Measurements from ENCODE around the gene ST3GAL4.
"Not testable (repeated sequence)": the region's sequence is repeated elsewhere in the genome, so short reads cannot be mapped to it uniquely, and the experiment has no call there.

ST3GAL4 gene

DNA sequence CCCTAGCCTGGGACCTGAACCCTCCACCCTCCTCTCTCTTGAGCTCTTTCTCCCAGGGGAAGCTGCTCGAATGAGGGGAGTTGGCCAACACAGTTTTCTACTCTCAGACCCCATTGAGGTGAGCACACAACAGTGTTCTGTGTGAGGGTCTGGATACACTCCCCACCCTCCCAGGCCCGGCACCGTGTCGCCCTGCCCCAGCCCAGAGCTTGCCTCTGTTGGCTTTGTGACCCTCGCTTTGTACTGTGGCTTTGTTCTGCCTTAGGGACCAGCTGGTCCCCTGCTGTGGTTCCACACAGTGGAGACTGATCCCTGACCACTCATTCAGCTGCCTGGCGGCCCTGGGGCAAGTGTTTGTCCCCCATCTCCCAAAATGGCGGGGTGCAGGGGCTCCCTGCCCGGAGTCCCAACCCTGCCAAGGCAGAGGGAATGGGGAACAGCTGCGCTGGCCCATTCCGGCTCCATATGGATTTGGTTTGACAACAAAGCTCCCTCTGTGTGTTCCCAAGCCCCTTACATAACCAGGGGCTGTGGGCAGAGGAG, 8.3 kb downstream of the ST3GAL4 start:
- no peak for DNase-seq (ENCODE audit: extremely low read depth, low read depth)
- no peak overlapping the region for H3K4me3 ChIP-seq (replicated peaks; ENCODE audit: low read depth, low read length)

DNA sequence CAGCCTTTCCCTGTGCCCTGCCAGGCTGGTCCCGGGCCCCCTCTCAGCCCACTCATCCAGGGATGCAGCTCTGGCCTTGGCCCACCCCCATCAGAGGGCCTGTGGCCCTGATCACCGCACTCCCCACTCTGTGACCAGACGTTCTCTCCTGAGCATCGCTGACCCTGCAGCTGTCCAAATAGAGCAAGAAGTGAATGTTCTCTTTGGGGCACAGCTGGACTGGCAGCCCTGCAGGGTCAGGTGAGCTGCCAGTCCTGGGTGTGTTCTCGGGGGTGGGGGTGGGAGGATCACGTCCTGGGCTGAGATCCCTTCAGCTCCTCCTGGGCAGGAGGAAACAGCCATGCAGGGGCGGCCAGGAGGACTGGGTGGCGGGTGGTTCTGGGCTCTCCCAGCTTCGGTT, 9.2 kb downstream of the ST3GAL4 start:
- DNase-seq (ENCODE audit: extremely low read depth, low read depth); H3K4me3 ChIP-seq (replicated peaks; ENCODE audit: low read depth, low read length): not testable (repeated sequence)

More for the DNA sequence above, 8.3 kb downstream of the ST3GAL4 start:
- TF ChIP-seq, protein P1, sequence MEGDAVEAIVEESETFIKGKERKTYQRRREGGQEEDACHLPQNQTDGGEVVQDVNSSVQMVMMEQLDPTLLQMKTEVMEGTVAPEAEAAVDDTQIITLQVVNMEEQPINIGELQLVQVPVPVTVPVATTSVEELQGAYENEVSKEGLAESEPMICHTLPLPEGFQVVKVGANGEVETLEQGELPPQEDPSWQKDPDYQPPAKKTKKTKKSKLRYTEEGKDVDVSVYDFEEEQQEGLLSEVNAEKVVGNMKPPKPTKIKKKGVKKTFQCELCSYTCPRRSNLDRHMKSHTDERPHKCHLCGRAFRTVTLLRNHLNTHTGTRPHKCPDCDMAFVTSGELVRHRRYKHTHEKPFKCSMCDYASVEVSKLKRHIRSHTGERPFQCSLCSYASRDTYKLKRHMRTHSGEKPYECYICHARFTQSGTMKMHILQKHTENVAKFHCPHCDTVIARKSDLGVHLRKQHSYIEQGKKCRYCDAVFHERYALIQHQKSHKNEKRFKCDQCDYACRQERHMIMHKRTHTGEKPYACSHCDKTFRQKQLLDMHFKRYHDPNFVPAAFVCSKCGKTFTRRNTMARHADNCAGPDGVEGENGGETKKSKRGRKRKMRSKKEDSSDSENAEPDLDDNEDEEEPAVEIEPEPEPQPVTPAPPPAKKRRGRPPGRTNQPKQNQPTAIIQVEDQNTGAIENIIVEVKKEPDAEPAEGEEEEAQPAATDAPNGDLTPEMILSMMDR (IDR thresholded peaks at IDR 0.05; ENCODE audit: low read depth, low read length, missing control alignments) = no peak

DNA sequence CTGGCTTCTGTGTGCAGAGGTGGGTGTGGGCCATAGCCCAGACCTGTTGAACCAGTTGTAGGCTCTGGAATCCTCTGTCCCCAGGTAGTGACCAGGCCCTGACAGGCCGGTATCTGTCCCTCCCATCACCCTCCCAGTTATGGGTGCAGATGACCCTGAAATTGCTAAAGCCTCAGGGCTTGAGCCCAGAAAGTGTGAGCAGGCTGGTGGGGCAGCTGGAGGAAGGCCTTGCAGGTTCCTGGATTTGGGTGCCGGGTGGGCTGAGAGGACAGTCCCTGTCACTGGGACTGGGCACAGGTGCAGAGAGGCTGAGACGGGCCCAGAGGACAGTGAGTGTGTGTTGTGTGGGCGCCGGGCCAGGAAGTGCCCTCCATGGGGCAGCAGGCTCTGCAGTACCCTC, 10.0 kb downstream of the ST3GAL4 start:
- not testable (repeated sequence) for DNase-seq (ENCODE audit: extremely low read depth, low read depth); H3K4me3 ChIP-seq (replicated peaks; ENCODE audit: low read depth, low read length)

DNA sequence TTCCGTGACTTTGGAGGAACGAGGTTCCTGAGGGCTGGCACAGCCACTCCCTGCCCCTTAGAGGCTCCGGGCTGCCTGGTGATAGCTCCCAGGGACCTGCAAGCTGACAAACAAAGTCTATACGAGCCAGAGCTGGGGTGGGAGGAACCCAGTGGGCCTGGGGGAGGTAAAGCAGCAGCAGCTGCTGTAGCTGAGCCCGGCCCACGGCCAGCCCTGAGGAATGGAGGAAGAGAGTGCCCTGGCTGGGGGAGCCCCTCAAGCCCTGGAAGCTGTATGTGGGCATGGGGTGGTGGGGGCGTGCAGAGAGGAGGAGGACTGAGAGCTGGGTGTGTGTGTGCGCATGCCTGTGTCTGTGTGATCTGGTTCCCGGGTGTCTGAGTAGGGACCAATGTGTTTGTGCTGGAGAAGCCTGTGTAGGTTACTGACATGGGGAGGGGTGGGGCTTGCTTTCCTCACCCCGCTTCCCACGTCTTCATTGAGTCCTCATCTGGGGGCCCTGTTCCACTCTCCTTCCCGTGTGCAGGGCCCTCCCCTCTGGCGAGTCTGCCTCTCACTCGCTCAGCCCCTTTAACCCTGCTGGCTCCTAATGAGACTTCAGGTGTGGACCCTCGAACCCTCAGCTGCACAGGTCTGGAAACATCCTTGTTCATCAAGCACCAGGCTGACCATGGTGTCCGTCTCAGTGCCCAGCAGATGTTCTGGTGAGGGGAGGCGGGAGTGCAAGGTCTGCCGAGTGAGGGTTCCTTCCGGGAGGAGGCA, 10.8 kb downstream of the ST3GAL4 start:
- no peak for DNase-seq (ENCODE audit: extremely low read depth, low read depth)
- H3K4me3 ChIP-seq (replicated peaks; ENCODE audit: low read depth, low read length) = no peak overlapping the region
- TF ChIP-seq, protein P1 (IDR thresholded peaks at IDR 0.05; ENCODE audit: low read depth, low read length, missing control alignments) = no peak

DNA sequence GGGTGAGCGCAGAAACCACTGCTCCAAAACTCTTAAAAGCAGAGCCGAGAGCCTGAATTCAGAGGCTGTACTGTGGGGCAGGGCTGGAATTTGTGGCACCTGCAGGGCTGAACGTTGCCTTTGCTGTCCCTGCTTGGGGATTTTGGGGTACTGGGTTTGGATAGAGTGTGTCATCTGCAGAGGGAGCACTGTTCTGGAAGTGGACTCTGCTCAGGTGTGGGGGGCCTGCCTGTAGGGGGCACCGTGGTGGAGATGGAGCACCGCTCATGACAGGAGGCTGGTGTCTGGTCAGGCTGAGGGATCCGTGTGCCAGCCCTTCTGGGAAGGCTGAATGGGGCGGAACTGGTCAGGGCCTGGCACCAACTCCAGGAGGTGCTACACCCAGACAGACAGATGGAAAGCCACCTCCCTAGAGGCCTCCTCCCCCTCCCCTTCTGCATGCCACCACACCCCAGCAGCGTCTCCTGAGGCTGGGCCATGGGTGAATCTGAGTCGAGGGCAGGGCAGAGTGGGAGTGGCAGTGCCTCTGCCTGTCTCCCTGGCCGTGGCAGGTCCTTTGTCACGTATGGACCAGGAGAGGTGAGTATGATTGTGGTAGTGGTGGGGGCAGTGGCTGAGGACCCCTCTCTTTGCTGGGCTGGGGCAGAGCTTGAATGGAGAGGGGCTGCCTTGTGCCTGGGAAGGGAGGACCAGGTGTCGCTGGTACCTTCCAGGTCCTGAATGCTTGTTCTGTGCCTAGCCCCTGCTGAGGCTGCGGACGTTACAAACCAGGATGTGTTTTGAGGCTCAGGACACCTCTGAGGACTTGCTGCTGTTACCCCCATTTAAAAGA, 11.6 kb downstream of the ST3GAL4 start:
- not testable (repeated sequence) for DNase-seq (ENCODE audit: extremely low read depth, low read depth)

DNA sequence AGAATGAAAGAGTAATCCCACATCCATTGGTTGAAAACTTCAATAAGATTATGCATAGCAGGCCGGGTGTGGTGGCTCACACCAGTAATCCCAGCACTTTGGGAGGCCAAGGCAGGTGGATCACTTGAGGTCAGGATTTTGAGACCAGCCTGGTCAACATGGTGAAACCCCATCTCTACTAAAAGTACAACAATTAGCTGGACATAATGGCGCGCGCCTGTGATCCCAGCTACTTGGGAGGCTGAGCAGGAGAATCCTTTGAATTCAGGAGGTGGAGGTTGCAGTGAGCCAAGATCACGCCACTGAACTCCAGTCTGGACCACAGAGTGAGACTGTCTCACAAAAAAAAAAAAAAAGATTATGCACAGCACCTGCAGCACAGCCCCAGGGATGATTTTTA, 12.3 kb downstream of the ST3GAL4 start:
- not testable (repeated sequence) for H3K4me3 ChIP-seq (replicated peaks; ENCODE audit: low read depth, low read length); DNase-seq (ENCODE audit: extremely low read depth, low read depth)

More for the DNA sequence above, 11.6 kb downstream of the ST3GAL4 start:
- not testable (repeated sequence) for H3K4me3 ChIP-seq (replicated peaks; ENCODE audit: low read depth, low read length)

DNA sequence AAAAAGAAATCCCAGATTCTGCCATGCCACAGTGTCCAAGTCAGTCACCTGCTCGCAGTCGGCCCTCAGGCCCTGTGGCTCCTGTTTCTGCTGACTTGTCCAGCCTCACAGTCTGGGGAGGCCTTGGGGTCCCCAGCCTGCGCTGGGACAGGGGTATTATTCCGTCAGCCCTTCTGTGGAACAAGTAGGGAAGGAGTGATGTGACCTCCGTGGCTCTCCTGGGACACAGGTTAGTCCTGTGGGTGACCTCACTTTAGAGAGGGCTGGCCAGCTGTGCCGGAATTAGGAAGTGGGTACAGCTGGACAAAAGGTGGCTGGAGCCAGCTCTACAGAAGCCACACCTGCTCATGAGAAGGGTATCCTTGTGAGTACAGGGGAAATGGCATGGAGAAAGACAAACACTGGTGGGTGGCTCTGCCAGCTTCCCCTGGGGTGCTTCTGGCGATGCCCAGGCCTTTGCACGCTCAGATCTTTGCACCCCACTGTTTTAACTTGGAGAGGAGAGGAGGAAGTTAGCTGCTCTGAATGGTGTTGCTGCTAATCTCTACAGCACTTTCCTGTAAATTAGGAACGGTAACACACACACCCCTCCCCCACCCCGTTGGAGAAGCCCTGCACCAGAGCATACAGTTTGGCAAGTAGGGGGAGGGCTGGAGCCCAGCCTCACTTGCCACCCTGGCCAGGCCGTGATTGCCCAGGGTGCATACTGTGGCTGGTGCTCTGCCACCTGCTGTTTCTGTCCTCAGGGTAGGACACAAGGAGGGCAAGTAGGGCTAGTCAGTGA, 13.0 kb downstream of the ST3GAL4 start:
- not testable (repeated sequence) for DNase-seq (ENCODE audit: extremely low read depth, low read depth); H3K4me3 ChIP-seq (replicated peaks; ENCODE audit: low read depth, low read length)

DNA sequence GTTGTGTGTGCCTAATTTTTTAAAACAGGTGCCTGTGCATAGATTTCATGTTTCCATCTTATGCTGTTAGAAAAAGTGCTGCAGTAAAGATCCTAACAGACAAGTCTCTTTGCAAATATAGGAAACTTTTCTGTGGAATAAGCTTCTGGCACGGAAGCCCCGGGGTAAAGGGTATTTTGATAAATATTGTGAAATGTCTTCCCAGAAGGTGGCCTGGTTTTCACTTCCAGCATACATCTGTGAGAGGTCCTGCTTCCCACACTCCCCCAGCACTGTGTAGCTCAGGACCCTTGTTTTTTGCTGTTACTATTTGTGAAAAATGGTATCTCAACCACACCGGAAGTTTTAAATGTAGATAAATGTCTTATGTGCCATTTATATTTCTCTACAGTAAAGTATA, 14.5 kb downstream of the ST3GAL4 start:
- H3K4me3 ChIP-seq (replicated peaks; ENCODE audit: low read depth, low read length) = no peak overlapping the region
- no peak for DNase-seq (ENCODE audit: extremely low read depth, low read depth)
- TF ChIP-seq, protein P1 (IDR thresholded peaks at IDR 0.05; ENCODE audit: low read depth, low read length, missing control alignments) = no peak

DNA sequence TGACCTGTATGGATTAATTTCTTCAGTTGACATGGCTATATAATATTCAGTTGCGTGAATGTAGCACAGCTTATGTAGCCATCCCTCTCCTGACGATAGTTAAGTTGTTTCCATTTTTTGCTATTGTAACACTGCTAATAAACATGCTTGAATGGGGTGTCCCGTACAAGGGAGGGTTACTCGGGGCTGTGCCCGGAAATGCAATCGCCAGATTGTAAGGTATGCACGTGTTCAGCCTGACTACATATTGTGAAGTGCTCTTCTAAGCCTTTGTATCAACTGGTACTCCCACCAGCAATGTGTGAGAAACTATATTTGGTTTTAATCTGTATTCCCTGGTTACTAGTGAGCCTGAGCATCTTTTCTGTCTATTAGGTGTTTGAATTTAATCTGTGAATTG, 16.1 kb downstream of the ST3GAL4 start:
- no peak overlapping the region for H3K4me3 ChIP-seq (replicated peaks; ENCODE audit: low read depth, low read length)
- TF ChIP-seq, protein P1 (IDR thresholded peaks at IDR 0.05; ENCODE audit: low read depth, low read length, missing control alignments) = no peak
- DNase-seq (ENCODE audit: extremely low read depth, low read depth) = no peak

DNA sequence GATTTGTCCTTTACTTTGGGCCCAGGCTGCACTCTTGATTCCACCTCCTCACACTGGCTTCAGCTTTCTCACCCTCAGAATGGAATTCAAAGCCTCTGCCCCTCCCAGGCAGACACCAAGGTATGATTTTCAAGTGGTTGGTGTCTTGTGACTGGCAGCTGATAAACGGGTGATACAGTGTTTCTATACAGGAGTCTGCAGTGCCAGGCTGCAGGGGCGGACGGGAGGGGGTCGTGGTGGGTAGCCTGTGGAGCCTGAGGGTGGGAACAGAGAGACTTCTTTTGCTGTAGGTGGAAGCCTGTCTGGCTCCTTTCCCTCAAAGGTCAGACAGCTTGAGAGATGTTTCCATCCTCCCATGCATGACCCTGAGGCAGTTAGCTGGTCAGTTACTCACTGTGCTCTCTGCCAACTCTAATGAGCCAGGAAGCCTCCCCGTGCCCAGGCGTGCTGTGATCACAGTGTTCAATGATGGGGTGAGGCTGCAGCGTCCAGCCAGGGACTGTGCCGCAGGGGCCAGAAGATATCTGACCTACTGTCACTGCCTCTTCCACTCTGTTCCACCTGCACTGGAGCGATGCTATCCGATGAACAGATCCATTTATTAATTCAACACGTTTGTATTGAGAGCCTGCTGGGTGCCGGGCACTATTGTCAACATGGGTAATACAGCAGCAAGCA, 18.0 kb downstream of the ST3GAL4 start:
- not testable (repeated sequence) for DNase-seq (ENCODE audit: extremely low read depth, low read depth)

DNA sequence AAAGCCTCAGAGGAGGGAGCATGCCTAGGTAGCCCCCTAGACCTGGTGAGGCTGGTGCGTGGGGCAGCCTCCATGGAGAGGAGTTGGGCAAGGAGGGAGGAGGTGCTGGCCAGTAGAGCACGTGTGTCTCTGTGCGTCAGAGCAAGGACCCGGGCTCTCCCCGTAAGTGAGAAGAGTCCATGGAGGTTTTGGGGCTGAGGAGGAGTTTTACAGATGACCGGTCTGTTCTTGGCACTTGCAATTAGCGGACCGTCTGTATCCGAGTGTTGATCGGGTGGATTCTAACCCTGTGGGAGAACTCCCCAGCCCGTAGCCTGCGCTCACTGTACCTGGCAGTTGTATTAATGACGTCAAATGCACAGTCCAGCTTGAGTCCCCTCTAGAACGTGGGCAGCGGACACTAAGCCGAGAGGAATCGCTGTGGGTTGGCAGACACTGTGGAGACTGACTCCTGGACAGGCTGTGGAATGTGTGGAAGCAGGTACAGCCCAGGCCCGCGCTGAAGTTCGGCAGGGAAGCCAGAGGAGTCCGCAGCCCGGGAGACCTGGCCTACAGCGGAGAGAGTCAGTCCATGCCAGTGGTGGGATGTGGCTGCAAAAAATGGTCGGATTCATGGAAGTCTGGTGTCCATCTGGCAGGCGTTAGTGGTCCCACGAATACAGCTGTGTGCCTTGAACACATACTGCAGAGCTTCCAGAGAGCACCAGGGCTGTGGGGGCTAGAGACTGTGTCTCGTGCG, 19.2 kb downstream of the ST3GAL4 start:
- DNase-seq (ENCODE audit: extremely low read depth, low read depth); H3K4me3 ChIP-seq (replicated peaks; ENCODE audit: low read depth, low read length): not testable (repeated sequence)

More for the DNA sequence above, 18.0 kb downstream of the ST3GAL4 start:
- H3K4me3 ChIP-seq (replicated peaks; ENCODE audit: low read depth, low read length) = not testable (repeated sequence)

Data from HFF-Myc (cell line).